ENCODE data around the gene TTI1. TPM values are rescaled to one million over a fixed set of nuclear protein-coding genes. Genes with fewer than 3 reads are reported as not detected.

Gene TTI1
- total and polyA plus RNA-seq, 2 experiments from 2014 or later = 15.1 TPM

DNA sequence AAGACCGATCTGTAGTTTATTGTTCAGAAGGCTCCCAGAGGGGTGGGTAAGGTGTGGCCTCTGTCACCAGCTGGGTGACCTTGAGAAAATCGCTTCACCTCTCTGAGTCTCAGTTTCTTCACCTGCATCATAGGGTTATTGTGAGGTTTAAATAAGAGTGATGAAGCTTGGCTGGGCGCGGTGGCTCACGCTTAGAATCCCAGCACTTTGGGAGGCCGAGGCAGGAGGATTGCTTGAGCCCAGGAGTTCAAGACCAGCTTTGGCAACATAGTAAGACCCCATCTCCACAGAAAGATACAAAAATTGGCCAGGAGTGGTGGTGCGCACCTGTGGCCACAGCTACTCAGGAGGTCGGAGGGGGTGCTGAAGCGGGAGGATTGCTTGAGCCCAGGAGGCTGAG, 94.3 kb downstream of the TTI1 start:
- Histone ChIP-seq H2AFZ (no peak overlapping the region), H3K4me2 (no peak overlapping the region), H3K4me1 (ENCODE audit: insufficient read depth) (no peaks in the 10 kb centered on the region), H3K4me3 (no peak overlapping the region), H3K27me3 (no peaks in the 10 kb centered on the region), H3K9me2 (replicated peaks; ENCODE audit: insufficient read depth) (no peaks in the 10 kb centered on the region), H4K20me1 (ENCODE audit: insufficient read depth, poor library complexity, severe bottlenecking) (no peaks in the 10 kb centered on the region), H3K36me3 (replicated peaks; ENCODE audit: insufficient read depth, low read depth) (no peaks in the 10 kb centered on the region), H3K79me2 (no peaks in the 10 kb centered on the region), H3K27ac (no peak overlapping the region), H3K9me3 (ENCODE audit: low read depth) (no peaks in the 10 kb centered on the region)
- WGBS (ENCODE audit: low lambda C conversion rate, missing lambda C conversion rate) = 98% methylated on average over 9 of the region's 9 CpGs
- no peak for DNase-seq (ENCODE audit: low spot score)
- TF ChIP-seq EZH2 (IDR thresholded peaks at IDR 0.05; ENCODE audit: borderline replicate concordance) = no peak
- no peak for TF ChIP-seq EZH2phosphoT487 (IDR thresholded peaks at IDR 0.05; ENCODE audit: low read depth, severe bottlenecking, unreplicated experiment)
- TF ChIP-seq, protein P1, sequence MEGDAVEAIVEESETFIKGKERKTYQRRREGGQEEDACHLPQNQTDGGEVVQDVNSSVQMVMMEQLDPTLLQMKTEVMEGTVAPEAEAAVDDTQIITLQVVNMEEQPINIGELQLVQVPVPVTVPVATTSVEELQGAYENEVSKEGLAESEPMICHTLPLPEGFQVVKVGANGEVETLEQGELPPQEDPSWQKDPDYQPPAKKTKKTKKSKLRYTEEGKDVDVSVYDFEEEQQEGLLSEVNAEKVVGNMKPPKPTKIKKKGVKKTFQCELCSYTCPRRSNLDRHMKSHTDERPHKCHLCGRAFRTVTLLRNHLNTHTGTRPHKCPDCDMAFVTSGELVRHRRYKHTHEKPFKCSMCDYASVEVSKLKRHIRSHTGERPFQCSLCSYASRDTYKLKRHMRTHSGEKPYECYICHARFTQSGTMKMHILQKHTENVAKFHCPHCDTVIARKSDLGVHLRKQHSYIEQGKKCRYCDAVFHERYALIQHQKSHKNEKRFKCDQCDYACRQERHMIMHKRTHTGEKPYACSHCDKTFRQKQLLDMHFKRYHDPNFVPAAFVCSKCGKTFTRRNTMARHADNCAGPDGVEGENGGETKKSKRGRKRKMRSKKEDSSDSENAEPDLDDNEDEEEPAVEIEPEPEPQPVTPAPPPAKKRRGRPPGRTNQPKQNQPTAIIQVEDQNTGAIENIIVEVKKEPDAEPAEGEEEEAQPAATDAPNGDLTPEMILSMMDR (IDR thresholded peaks at IDR 0.05; ENCODE audit: poor library complexity) = no peak

DNA sequence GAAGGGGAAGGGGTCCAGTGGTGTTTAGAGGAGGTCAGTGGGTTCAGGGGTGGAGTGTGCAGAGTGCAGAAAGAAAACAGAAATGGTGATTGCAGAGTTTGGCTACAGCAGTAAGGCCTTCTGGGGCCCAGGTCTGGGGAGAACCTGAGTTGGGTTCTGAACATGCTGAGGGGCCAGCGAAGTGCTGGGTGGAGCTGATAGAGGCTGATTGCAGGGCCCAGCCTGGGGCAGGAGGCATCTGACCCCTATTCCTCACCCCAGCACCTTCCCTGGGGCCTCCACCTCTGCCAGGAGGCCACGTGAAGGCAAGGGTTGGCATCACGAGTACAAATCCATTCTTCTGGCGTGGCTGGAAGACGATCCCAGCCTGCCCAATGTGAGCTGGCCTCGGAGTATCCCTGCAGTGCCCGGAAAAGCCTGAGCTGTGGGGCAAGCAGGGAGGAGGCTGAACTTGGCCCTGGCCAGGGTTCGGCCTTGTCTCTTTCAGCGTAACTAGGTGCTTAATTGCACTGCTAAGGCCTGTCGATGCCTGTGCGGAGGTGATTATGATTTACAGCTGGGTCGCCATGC, 95.0 kb downstream of the TTI1 start:
- H3K9me3 ChIP-seq (ENCODE audit: low read depth) = no peaks in the 10 kb centered on the region
- 91% methylated on average over 12 of the region's 12 CpGs for WGBS (ENCODE audit: low lambda C conversion rate, missing lambda C conversion rate)

DNA sequence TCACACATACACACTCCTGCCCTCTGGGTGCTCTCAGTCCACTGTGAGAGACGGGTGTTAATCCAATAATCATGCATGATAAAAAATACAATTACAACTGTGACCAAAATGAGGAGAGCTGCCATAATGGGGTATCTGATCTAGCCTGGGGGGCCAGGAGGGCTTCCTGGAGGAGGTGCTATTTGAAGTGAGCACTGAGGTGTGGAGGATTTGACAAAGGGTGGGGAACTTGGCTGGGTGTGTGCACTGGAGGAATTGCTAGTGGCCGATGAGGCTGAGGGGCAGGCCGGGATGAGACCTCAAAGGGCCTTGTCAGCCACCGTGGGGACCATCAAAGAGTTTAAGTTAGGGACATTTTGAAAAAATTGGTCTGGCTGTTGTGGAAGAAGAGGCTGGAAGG, 95.6 kb downstream of the TTI1 start:
- Histone ChIP-seq H3K4me1 (ENCODE audit: insufficient read depth) (no peaks in the 10 kb centered on the region), H2AFZ (no peak overlapping the region), H3K9me3 (ENCODE audit: low read depth) (no peaks in the 10 kb centered on the region), H4K20me1 (ENCODE audit: insufficient read depth, poor library complexity, severe bottlenecking) (no peaks in the 10 kb centered on the region), H3K4me2 (no peak overlapping the region), H3K79me2 (no peaks in the 10 kb centered on the region), H3K9me2 (replicated peaks; ENCODE audit: insufficient read depth) (no peaks in the 10 kb centered on the region), H3K27me3 (no peaks in the 10 kb centered on the region), H3K27ac (no peak overlapping the region), H3K4me3 (no peak overlapping the region), H3K36me3 (replicated peaks; ENCODE audit: insufficient read depth, low read depth) (no peaks in the 10 kb centered on the region)
- no peak for DNase-seq (ENCODE audit: low spot score)
- 90% methylated on average over 4 of the region's 4 CpGs for WGBS (ENCODE audit: low lambda C conversion rate, missing lambda C conversion rate)
- TF ChIP-seq EZH2 (IDR thresholded peaks at IDR 0.05; ENCODE audit: borderline replicate concordance) = no peak
- no peak for TF ChIP-seq EZH2phosphoT487 (IDR thresholded peaks at IDR 0.05; ENCODE audit: low read depth, severe bottlenecking, unreplicated experiment)
- TF ChIP-seq, protein P1 (IDR thresholded peaks at IDR 0.05; ENCODE audit: poor library complexity) = no peak

More for the DNA sequence above, 95.0 kb downstream of the TTI1 start:
- TF ChIP-seq, protein P1 (IDR thresholded peaks at IDR 0.05; ENCODE audit: poor library complexity) = no peak
- TF ChIP-seq EZH2 (IDR thresholded peaks at IDR 0.05; ENCODE audit: borderline replicate concordance) (no peak), EZH2phosphoT487 (IDR thresholded peaks at IDR 0.05; ENCODE audit: low read depth, severe bottlenecking, unreplicated experiment) (no peak)
- Histone ChIP-seq H3K36me3 (replicated peaks; ENCODE audit: insufficient read depth, low read depth) (no peaks in the 10 kb centered on the region), H4K20me1 (ENCODE audit: insufficient read depth, poor library complexity, severe bottlenecking) (no peaks in the 10 kb centered on the region), H3K27ac (no peak overlapping the region), H3K4me2 (no peak overlapping the region), H3K79me2 (no peaks in the 10 kb centered on the region), H2AFZ (no peak overlapping the region), H3K4me1 (ENCODE audit: insufficient read depth) (no peaks in the 10 kb centered on the region), H3K9me2 (replicated peaks; ENCODE audit: insufficient read depth) (no peaks in the 10 kb centered on the region), H3K27me3 (no peaks in the 10 kb centered on the region), H3K4me3 (no peak overlapping the region)
- DNase-seq (ENCODE audit: low spot score) = no peak

All from hepatocyte (in vitro differentiated cells).